Measurements from ENCODE around the gene DPYD. TPM values are rescaled to one million over a fixed set of nuclear protein-coding genes. Genes with fewer than 3 reads are reported as not detected.

The DPYD gene
- total and polyA plus RNA-seq, 4 donors: 17.7 to 99.3 (median 74.4) TPM

GRCh38 chr1:97826820-97827219 lies 94.0 kb downstream of the DPYD start:
- ATAC-seq (ENCODE audit: insufficient read depth, low FRiP score) (no peak), DNase-seq (no peak)
- Histone ChIP-seq H3K4me3 (no peak overlapping the region), H3K9ac (ENCODE audit: insufficient read depth in 1 of 2, low read length in 2 of 2) (no peak overlapping the region), H3K27me3 (ENCODE audit: control insufficient read depth in 3 of 3, insufficient read depth in 3 of 3, low read length in 2 of 3) (no peaks in the 10 kb centered on the region), H3K4me1 (ENCODE audit: control insufficient read depth in 5 of 5, insufficient read depth in 5 of 5, low read length in 5 of 5) (peaks cover 0 to 5% (median 0%) of the 10 kb centered on the region in 5 donors), H3K36me3 (ENCODE audit: control insufficient read depth in 4 of 4, insufficient read depth in 4 of 4, low read length in 4 of 4) (no peaks in the 10 kb centered on the region), H3K27ac (ENCODE audit: low read depth in 1 of 2, low read length in 1 of 2) (no peak overlapping the region), H3K9me3 (ENCODE audit: control insufficient read depth in 4 of 4, insufficient read depth in 3 of 4, low read length in 3 of 4) (no peaks in the 10 kb centered on the region)
- no peak for TF ChIP-seq CTCF (IDR thresholded peaks at IDR 0.05; ENCODE audit: control extremely low read depth, extremely low read depth)

GRCh38 chr1:97824624-97825023 lies 96.2 kb downstream of the DPYD start:
- TF ChIP-seq CTCF (IDR thresholded peaks at IDR 0.05; ENCODE audit: control extremely low read depth, extremely low read depth): no peak
- Histone ChIP-seq H3K27me3 (ENCODE audit: control insufficient read depth in 3 of 3, insufficient read depth in 3 of 3, low read length in 2 of 3) (no peaks in the 10 kb centered on the region), H3K4me3 (no peak overlapping the region), H3K4me1 (ENCODE audit: control insufficient read depth in 5 of 5, insufficient read depth in 5 of 5, low read length in 5 of 5) (peaks cover 0 to 5% (median 0%) of the 10 kb centered on the region in 5 donors), H3K9ac (ENCODE audit: insufficient read depth in 1 of 2, low read length in 2 of 2) (no peak overlapping the region), H3K9me3 (ENCODE audit: control insufficient read depth in 4 of 4, insufficient read depth in 3 of 4, low read length in 3 of 4) (no peaks in the 10 kb centered on the region), H3K27ac (ENCODE audit: low read depth in 1 of 2, low read length in 1 of 2) (no peak overlapping the region), H3K36me3 (ENCODE audit: control insufficient read depth in 4 of 4, insufficient read depth in 4 of 4, low read length in 4 of 4) (no peaks in the 10 kb centered on the region)
- no peak for DNase-seq
- ATAC-seq (ENCODE audit: insufficient read depth, low FRiP score): no peak
- WGBS, 2 donors: 80 to 91% methylated on average over 5 of the region's 5 CpGs

GRCh38 chr1:97824200-97824599 lies 96.6 kb downstream of the DPYD start:
- 89 to 95% methylated on average over 2 of the region's 2 CpGs for WGBS, 2 donors
- peaks cover 0 to 5% (median 0%) of the 10 kb centered on the region in 5 donors for H3K4me1 ChIP-seq (ENCODE audit: control insufficient read depth in 5 of 5, insufficient read depth in 5 of 5, low read length in 5 of 5)
- H3K9ac ChIP-seq (ENCODE audit: insufficient read depth in 1 of 2, low read length in 2 of 2): no peak overlapping the region
- ATAC-seq (ENCODE audit: insufficient read depth, low FRiP score): no peak
- H3K4me3 ChIP-seq: no peak overlapping the region
- H3K9me3 ChIP-seq (ENCODE audit: control insufficient read depth in 4 of 4, insufficient read depth in 3 of 4, low read length in 3 of 4): no peaks in the 10 kb centered on the region
- no peak for TF ChIP-seq CTCF (IDR thresholded peaks at IDR 0.05; ENCODE audit: control extremely low read depth, extremely low read depth)
- no peak for DNase-seq
- no peaks in the 10 kb centered on the region for H3K36me3 ChIP-seq (ENCODE audit: control insufficient read depth in 4 of 4, insufficient read depth in 4 of 4, low read length in 4 of 4)
- no peak overlapping the region for H3K27ac ChIP-seq (ENCODE audit: low read depth in 1 of 2, low read length in 1 of 2)
- no peaks in the 10 kb centered on the region for H3K27me3 ChIP-seq (ENCODE audit: control insufficient read depth in 3 of 3, insufficient read depth in 3 of 3, low read length in 2 of 3)

- 65 to 71% methylated on average over 6 of the region's 6 CpGs for whole genome bisulfite sequencing, 2 donors
- Histone ChIP-seq H3K36me3 (ENCODE audit: control insufficient read depth in 4 of 4, insufficient read depth in 4 of 4, low read length in 4 of 4) (no peaks in the 10 kb centered on the region), H3K4me3 (no peak overlapping the region), H3K27me3 (ENCODE audit: control insufficient read depth in 3 of 3, insufficient read depth in 3 of 3, low read length in 2 of 3) (no peaks in the 10 kb centered on the region), H3K4me1 (ENCODE audit: control insufficient read depth in 5 of 5, insufficient read depth in 5 of 5, low read length in 5 of 5) (peaks cover 0 to 5% (median 0%) of the 10 kb centered on the region in 5 donors), H3K9me3 (ENCODE audit: control insufficient read depth in 4 of 4, insufficient read depth in 3 of 4, low read length in 3 of 4) (no peaks in the 10 kb centered on the region), H3K9ac (ENCODE audit: insufficient read depth in 1 of 2, low read length in 2 of 2) (no peak overlapping the region), H3K27ac (ENCODE audit: low read depth in 1 of 2, low read length in 1 of 2) (no peak overlapping the region)
- peak in 2 of 3 donors; percentile 58 to 60 for DNase-seq
- ATAC-seq (ENCODE audit: insufficient read depth, low FRiP score): no peak
- peak; percentile 18 for TF ChIP-seq CTCF (IDR thresholded peaks at IDR 0.05; ENCODE audit: control extremely low read depth, extremely low read depth)
Observed at GRCh38 chr1:97820470-97821188, 100.2 kb downstream of the DPYD start.

All from lung (tissue), 12 donors.